MM.1S (cell line): ENCODE data around the gene SYNE3.
A peak's percentile ranks its signal among the peaks of the same experiment; 100 is the strongest.

ENCODE experiments used
- DNase-seq: peaks from one replicate; pipeline ENCODE4 v3.0.0-alpha.2; 2015
- H2AFZ ChIP-seq: fragments of 300-600 bp; sonication (generic); 2 replicates; pipeline ENCODE4 v1.6.0; 2016; ENCODE audit warnings: antibody characterized with exemption, low read length
- H3F3A ChIP-seq: fragments of 300-600 bp; sonication (generic); 2 replicates; pipeline ENCODE4 v1.6.1; 2016; ENCODE audit warnings: mild to moderate bottlenecking, antibody characterized with exemption, low read length, moderate library complexity, mixed read lengths; ENCODE audit not compliant: insufficient read depth
- H3K27ac ChIP-seq: fragments of 300-600 bp; sonication (generic); 2 replicates; pipeline ENCODE4 v1.5.1; 2016; ENCODE audit warnings: mild to moderate bottlenecking, low read length
- H3K27me3 ChIP-seq: fragments of 300-600 bp; sonication (generic); replicated peaks from 2 replicates; pipeline ENCODE4 v1.6.0; 2016; ENCODE audit warnings: low read length; ENCODE audit not compliant: insufficient read depth
- H3K36me3 ChIP-seq: fragments of 300-600 bp; sonication (generic); replicated peaks from 2 replicates; pipeline ENCODE4 v1.6.1; 2016; ENCODE audit warnings: mild to moderate bottlenecking, low read length, mixed read lengths; ENCODE audit not compliant: insufficient read depth
- H3K4me1 ChIP-seq: fragments of 300-600 bp; sonication (generic); 2 replicates; pipeline ENCODE4 v1.6.1; 2016; ENCODE audit warnings: low read length, mixed read lengths
- H3K4me2 ChIP-seq: fragments of 300-600 bp; sonication (generic); 2 replicates; pipeline ENCODE4 v1.6.0; 2016; ENCODE audit warnings: low read depth, low read length
- H3K4me3 ChIP-seq: fragments of 300-600 bp; sonication (generic); 2 replicates; pipeline ENCODE4 v1.5.1; 2016; ENCODE audit warnings: low read length, mixed read lengths
- H3K79me2 ChIP-seq: fragments of 300-600 bp; sonication (generic); 2 replicates; pipeline ENCODE4 v1.6.1; 2016; ENCODE audit warnings: mixed run types, low read length, mixed read lengths
- H3K9ac ChIP-seq: fragments of 300-600 bp; sonication (generic); 2 replicates; pipeline ENCODE4 v1.6.1; 2016; ENCODE audit warnings: low read length, mixed read lengths
- H3K9me2 ChIP-seq: fragments of 300-600 bp; sonication (generic); replicated peaks from 2 replicates; pipeline ENCODE4 v1.6.1; 2016; ENCODE audit warnings: mild to moderate bottlenecking, low read length, mixed read lengths; ENCODE audit not compliant: insufficient read depth
- H3K9me3 ChIP-seq: fragments of 300-600 bp; sonication (generic); replicated peaks from 2 replicates; pipeline ENCODE4 v1.6.1; 2016; ENCODE audit warnings: mild to moderate bottlenecking, low read length, mixed read lengths; ENCODE audit not compliant: insufficient read depth
- H4K20me1 ChIP-seq: fragments of 300-600 bp; sonication (generic); 2 replicates; pipeline ENCODE4 v1.6.1; 2016; ENCODE audit warnings: mild to moderate bottlenecking, low read length, moderate library complexity, mixed read lengths; ENCODE audit not compliant: insufficient read depth
- CTCF ChIP-seq: fragments of 300-600 bp; sonication (generic); IDR thresholded peaks from 2 replicates; pipeline ENCODE4 v1.5.1; 2016; ENCODE audit warnings: antibody characterized with exemption, low read length, mixed read lengths
- EZH2 ChIP-seq: fragments of 300-600 bp; sonication (generic); optimal IDR thresholded peaks from 2 replicates; pipeline ENCODE3; 2017; ENCODE audit warnings: low read depth, mild to moderate bottlenecking, antibody characterized with exemption, low read length, mixed read lengths
- EZH2phosphoT487 ChIP-seq: fragments of 300-600 bp; sonication (generic); IDR thresholded peaks from 2 replicates; pipeline ENCODE4 v1.6.1; 2018; ENCODE audit warnings: antibody characterized with exemption, low read length

SYNE3 gene

GRCh38 chr14:95507174-95507573 lies 9.3 kb downstream of the SYNE3 start:
- no peak for DNase-seq
- Histone ChIP-seq H3K4me3 (no peak overlapping the region), H3K27me3 (no peaks in the 10 kb centered on the region), H4K20me1 (no peaks in the 10 kb centered on the region), H3K27ac (peak overlapping the region; percentile 46; the same call in 1 of the 2 replicates), H3K9me3 (no peaks in the 10 kb centered on the region), H3K79me2 (peaks cover 85% of the 10 kb centered on the region), H3K4me1 (peaks cover 82% of the 10 kb centered on the region), H3K9me2 (no peaks in the 10 kb centered on the region), H2AFZ (no peak overlapping the region), H3F3A (peaks cover 36% of the 10 kb centered on the region), H3K4me2 (no peak overlapping the region), H3K36me3 (no peaks in the 10 kb centered on the region), H3K9ac (no peak overlapping the region)
- TF ChIP-seq CTCF: no peak

- TF ChIP-seq EZH2phosphoT487 (no peak), CTCF (no peak), EZH2 (no peak)
- H3K27ac ChIP-seq: peak overlapping the region; percentile 99
Observed at GRCh38 chr14:95505030-95505589, 11.3 kb downstream of the SYNE3 start.

GRCh38 chr14:95504135-95505029 lies 12.1 kb downstream of the SYNE3 start:
- H3K79me2 ChIP-seq: peaks cover 86% of the 10 kb centered on the region
- no peaks in the 10 kb centered on the region for H4K20me1 ChIP-seq
- no peaks in the 10 kb centered on the region for H3K9me3 ChIP-seq
- no peak overlapping the region for H3K4me3 ChIP-seq
- H3K9ac ChIP-seq: peak overlapping the region; percentile 73; the same call in 1 of the 2 replicates
- H3K27me3 ChIP-seq: no peaks in the 10 kb centered on the region
- H3K27ac ChIP-seq: peak overlapping the region; percentile 99
- no peaks in the 10 kb centered on the region for H3K9me2 ChIP-seq
- H3F3A ChIP-seq: peaks cover 31% of the 10 kb centered on the region
- peaks cover 89% of the 10 kb centered on the region for H3K4me1 ChIP-seq
- no peak for TF ChIP-seq CTCF
- no peak for TF ChIP-seq EZH2phosphoT487
- TF ChIP-seq EZH2: no peak
- no peaks in the 10 kb centered on the region for H3K36me3 ChIP-seq
- peak overlapping the region; percentile 49 for H3K4me2 ChIP-seq
- DNase-seq: peak; percentile 75
- H2AFZ ChIP-seq: no peak overlapping the region

More at GRCh38 chr14:95505030-95505589, 11.3 kb downstream of the SYNE3 start:
- H3K36me3 ChIP-seq: no peaks in the 10 kb centered on the region
- H2AFZ ChIP-seq: no peak overlapping the region
- H3K9me3 ChIP-seq: no peaks in the 10 kb centered on the region
- peaks cover 34% of the 10 kb centered on the region for H3F3A ChIP-seq
- DNase-seq: no peak
- peak overlapping the region; percentile 73; the same call in 1 of the 2 replicates for H3K9ac ChIP-seq
- H3K4me3 ChIP-seq: no peak overlapping the region
- H3K27me3 ChIP-seq: no peaks in the 10 kb centered on the region
- no peaks in the 10 kb centered on the region for H4K20me1 ChIP-seq
- peaks cover 88% of the 10 kb centered on the region for H3K79me2 ChIP-seq
- peaks cover 93% of the 10 kb centered on the region for H3K4me1 ChIP-seq
- H3K9me2 ChIP-seq: no peaks in the 10 kb centered on the region
- no peak overlapping the region for H3K4me2 ChIP-seq
